ENCODE data around the gene SORCS3.

Gene SORCS3

GRCh38 chr10:104867966-104868598 is 227.0 kb downstream of the SORCS3 start:
- DNase-seq (ENCODE audit: insufficient read length, low spot score) (no peak), FAIRE-seq (no peak)
- no peak for TF ChIP-seq CTCF (IDR thresholded peaks at IDR 0.05; ENCODE audit: insufficient read depth, missing control alignments)

GRCh38 chr10:104872691-104873090 is 231.6 kb downstream of the SORCS3 start:
- no peak for TF ChIP-seq CTCF (IDR thresholded peaks at IDR 0.05; ENCODE audit: insufficient read depth, missing control alignments)
- DNase-seq (ENCODE audit: insufficient read length, low spot score) = no peak
- no peak for FAIRE-seq

- no peak for TF ChIP-seq CTCF (IDR thresholded peaks at IDR 0.05; ENCODE audit: insufficient read depth, missing control alignments)
These were observed 232.1 kb downstream of the SORCS3 start for GRCh38 chr10:104873161-104873560.

GRCh38 chr10:104875561-104875960 is 234.5 kb downstream of the SORCS3 start:
- DNase-seq (ENCODE audit: insufficient read length, low spot score) (no peak), FAIRE-seq (no peak)
- TF ChIP-seq CTCF (IDR thresholded peaks at IDR 0.05; ENCODE audit: insufficient read depth, missing control alignments) = no peak

More at GRCh38 chr10:104873161-104873560, 232.1 kb downstream of the SORCS3 start:
- no peak for FAIRE-seq
- no peak for DNase-seq (ENCODE audit: insufficient read length, low spot score)

GRCh38 chr10:104880624-104881398 is 239.7 kb downstream of the SORCS3 start:
- TF ChIP-seq CTCF (IDR thresholded peaks at IDR 0.05; ENCODE audit: insufficient read depth, missing control alignments) = no peak
- no peak for FAIRE-seq

GRCh38 chr10:104881740-104882139 is 240.7 kb downstream of the SORCS3 start:
- no peak for TF ChIP-seq CTCF (IDR thresholded peaks at IDR 0.05; ENCODE audit: insufficient read depth, missing control alignments)
- DNase-seq (ENCODE audit: insufficient read length, low spot score) (no peak), FAIRE-seq (no peak)

More at GRCh38 chr10:104880624-104881398, 239.7 kb downstream of the SORCS3 start:
- no peak for DNase-seq (ENCODE audit: insufficient read length, low spot score)

Measured in D721Med (cell line).